Chondrocyte (in vitro differentiated cells): Measurements from ENCODE around the gene ERBB4. TPM values are rescaled to one million over a fixed set of nuclear protein-coding genes. Genes with fewer than 3 reads are reported as not detected.

ENCODE experiments used
- DNase-seq: peaks from one replicate; pipeline ENCODE4 v3.0.0; 2021; ENCODE audit warnings: mixed read lengths, low spot score
- H3K27ac Mint-ChIP-seq: one replicate; pipeline ENCODE4 v1.8.0; 2021; ENCODE audit warnings: mild to moderate bottlenecking, moderate library complexity, mixed read lengths; ENCODE audit not compliant: unreplicated experiment
- H3K27me3 Mint-ChIP-seq: 2 replicates; pipeline ENCODE4 v1.8.0; 2021; ENCODE audit warnings: low read depth, mixed read lengths
- H3K36me3 Mint-ChIP-seq: 2 replicates; pipeline ENCODE4 v1.8.0; 2021; ENCODE audit warnings: low read depth, mixed read lengths
- H3K4me1 Mint-ChIP-seq: 2 replicates; pipeline ENCODE4 v1.8.0; 2021; ENCODE audit warnings: low read depth, mild to moderate bottlenecking, mixed read lengths
- H3K4me3 Mint-ChIP-seq: one replicate; pipeline ENCODE4 v1.8.0; 2021; ENCODE audit warnings: mild to moderate bottlenecking, moderate library complexity, mixed read lengths; ENCODE audit not compliant: unreplicated experiment
- H3K9me3 Mint-ChIP-seq: 2 replicates; pipeline ENCODE4 v1.8.0; 2021; ENCODE audit warnings: low read depth, mixed read lengths
- total RNA-seq: library from RNA; stranded (reverse); gene quantifications from 3 replicates; pipeline ENCODE4 v1.2.1, GENCODE V29; 2021
- TF ChIP-seq, protein P1 (sequence below): fragments of 200-600 bp; sonication (generic); IDR thresholded peaks from 2 replicates; pipeline ENCODE4 v1.5.0; 2021; ENCODE audit warnings: antibody characterized with exemption, mild to moderate bottlenecking, moderate library complexity

ERBB4 gene
- total RNA-seq, 1 donor from 2014 or later, result 1.3 TPM

DNA sequence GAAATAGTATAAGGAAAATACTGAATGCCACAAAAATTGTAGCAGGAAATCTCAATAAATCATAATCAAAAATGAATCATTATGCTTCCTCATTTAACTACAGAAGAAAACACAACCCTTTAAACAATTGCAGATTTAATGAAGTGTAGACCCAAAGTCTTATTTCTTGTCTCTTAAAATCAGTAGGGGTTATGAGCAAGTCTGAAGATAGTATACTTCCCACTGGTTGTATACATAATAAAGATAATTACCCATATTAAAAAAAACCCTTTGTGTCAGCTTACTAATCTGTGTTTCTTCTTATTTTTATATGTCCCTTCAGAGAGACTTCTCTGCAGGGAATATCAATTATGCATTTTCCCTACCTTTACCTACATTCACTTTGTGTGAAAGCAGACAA is 504.7 kb downstream of the ERBB4 start:
- Mint-ChIP-seq H3K36me3 (no peaks in the 10 kb centered on the region), H3K9me3 (no peaks in the 10 kb centered on the region)

DNA sequence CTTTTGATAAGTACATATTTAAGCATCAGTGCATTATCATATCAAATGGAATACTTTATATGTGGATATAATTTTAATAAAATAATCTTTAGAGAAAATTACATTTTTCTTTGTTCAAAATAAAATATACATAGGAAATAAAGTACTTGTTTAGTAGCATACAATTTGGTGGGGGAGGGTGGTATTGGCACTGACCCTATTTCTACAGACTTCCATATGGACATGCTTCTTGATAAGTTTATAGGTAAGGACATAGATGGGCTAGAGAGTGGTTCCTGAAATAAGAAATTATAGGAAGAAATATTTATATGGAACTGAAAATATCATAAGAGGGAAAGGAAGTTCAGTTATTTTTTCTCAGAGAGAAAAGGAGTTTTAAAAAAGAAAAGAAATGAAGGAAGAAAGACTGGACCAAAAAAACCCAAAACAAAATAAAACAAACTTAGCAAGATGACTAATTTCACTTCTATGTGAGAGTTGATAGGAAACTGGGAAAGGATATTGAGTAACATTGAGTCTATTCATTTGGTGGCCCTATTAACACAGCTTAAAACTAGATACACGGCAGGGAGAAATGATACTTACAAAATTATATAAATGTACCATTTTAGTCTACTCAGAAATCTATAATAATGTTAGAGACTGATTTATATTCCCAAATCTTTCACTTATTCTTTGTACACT is 505.9 kb downstream of the ERBB4 start:
- DNase-seq, result no peak
- peak overlapping the region; percentile 93 for H3K27ac Mint-ChIP-seq
- no peak overlapping the region for H3K4me3 Mint-ChIP-seq

More for the DNA sequence above, 504.7 kb downstream of the ERBB4 start:
- TF ChIP-seq, protein P1, sequence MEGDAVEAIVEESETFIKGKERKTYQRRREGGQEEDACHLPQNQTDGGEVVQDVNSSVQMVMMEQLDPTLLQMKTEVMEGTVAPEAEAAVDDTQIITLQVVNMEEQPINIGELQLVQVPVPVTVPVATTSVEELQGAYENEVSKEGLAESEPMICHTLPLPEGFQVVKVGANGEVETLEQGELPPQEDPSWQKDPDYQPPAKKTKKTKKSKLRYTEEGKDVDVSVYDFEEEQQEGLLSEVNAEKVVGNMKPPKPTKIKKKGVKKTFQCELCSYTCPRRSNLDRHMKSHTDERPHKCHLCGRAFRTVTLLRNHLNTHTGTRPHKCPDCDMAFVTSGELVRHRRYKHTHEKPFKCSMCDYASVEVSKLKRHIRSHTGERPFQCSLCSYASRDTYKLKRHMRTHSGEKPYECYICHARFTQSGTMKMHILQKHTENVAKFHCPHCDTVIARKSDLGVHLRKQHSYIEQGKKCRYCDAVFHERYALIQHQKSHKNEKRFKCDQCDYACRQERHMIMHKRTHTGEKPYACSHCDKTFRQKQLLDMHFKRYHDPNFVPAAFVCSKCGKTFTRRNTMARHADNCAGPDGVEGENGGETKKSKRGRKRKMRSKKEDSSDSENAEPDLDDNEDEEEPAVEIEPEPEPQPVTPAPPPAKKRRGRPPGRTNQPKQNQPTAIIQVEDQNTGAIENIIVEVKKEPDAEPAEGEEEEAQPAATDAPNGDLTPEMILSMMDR, result no peak
- Mint-ChIP-seq H3K27me3 (no peaks in the 10 kb centered on the region), H3K4me1 (peaks cover 65% of the 10 kb centered on the region), H3K27ac (no peak overlapping the region), H3K4me3 (no peak overlapping the region)
- no peak for DNase-seq

DNA sequence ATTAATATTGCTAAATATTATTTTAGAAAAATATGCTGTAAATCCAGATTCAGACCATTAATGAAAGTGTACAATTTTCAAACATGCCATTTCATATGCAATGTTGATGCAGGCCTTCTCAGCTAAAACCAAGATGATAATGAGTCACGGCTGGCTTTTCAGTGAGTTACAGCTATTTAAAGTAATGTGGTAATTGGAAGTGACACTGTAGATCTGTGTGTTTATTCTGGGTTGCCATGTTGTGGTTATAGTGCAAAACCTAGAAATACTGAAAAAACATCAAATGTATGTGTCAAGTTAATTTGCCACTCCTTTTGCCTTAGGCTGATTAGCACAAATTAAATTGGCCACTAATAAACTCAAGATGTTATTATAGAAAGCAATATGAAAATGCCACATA is 506.6 kb downstream of the ERBB4 start:
- Mint-ChIP-seq H3K36me3 (no peaks in the 10 kb centered on the region), H3K27me3 (no peaks in the 10 kb centered on the region), H3K27ac (peak overlapping the region; percentile 83), H3K9me3 (no peaks in the 10 kb centered on the region), H3K4me3 (no peak overlapping the region), H3K4me1 (peaks cover 68% of the 10 kb centered on the region)
- TF ChIP-seq, protein P1, result no peak
- DNase-seq, result no peak

More for the DNA sequence above, 505.9 kb downstream of the ERBB4 start:
- Mint-ChIP-seq H3K4me1 (peaks cover 72% of the 10 kb centered on the region), H3K36me3 (no peaks in the 10 kb centered on the region), H3K27me3 (no peaks in the 10 kb centered on the region), H3K9me3 (no peaks in the 10 kb centered on the region)
- TF ChIP-seq, protein P1, result no peak

DNA sequence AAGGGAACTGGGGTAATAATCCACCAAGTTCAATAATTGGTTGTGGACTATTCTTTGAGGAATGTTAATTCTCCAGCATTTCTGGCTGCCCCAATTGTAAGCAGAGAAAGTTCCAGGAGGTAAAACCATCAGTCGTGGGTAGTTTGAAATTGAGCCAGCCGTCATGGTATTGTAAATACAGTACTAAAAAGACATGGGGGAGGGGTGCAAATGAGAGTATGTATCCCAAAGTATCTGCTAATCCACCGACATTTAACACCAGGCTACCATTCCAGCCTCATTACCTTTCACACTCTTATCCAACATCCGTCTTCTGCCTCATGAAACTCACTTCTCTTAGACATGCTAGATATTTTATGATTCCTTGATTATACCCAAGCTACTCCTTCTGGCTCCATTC is 507.9 kb downstream of the ERBB4 start:
- no peak for DNase-seq
- TF ChIP-seq, protein P1, result no peak
- Mint-ChIP-seq H3K4me3 (no peak overlapping the region), H3K36me3 (no peaks in the 10 kb centered on the region), H3K27me3 (no peaks in the 10 kb centered on the region), H3K27ac (peak overlapping the region; percentile 62), H3K9me3 (no peaks in the 10 kb centered on the region), H3K4me1 (peaks cover 66% of the 10 kb centered on the region)

DNA sequence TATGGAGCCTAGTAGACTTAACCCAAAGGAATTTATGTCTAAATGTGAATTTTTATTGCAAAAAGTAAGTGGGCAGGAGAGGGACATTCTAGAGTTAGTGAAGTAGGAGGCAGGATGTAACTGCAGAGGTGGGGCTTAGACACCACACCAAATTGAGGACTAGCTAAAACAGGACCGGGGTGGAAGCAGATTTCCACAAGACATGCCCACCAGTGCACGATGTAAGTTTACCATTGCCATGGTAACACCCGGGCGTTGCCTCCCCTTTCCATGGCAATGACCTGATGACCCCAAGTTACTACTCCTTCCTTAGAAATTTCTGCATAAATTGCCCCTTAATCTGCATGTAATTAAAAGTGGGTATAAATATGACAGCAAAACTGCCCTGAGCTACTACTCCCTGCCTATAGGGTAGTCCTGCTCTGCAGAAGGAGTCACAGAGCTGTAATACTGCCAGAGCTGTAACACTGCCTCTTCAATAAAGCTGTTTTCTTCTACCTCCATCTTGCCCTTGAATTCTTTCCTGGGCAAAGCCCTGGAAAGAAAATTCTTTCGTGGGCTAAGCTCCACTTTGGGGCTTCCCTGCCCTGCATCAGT is 509.7 kb downstream of the ERBB4 start:
- Mint-ChIP-seq H3K36me3 (no peaks in the 10 kb centered on the region), H3K4me1 (peaks cover 55% of the 10 kb centered on the region), H3K27ac (no peak overlapping the region), H3K9me3 (no peaks in the 10 kb centered on the region), H3K4me3 (no peak overlapping the region), H3K27me3 (no peaks in the 10 kb centered on the region)
- TF ChIP-seq, protein P1, result no peak
- DNase-seq, result no peak
